ENCODE data around the gene GALNT1.

Gene GALNT1

DNA sequence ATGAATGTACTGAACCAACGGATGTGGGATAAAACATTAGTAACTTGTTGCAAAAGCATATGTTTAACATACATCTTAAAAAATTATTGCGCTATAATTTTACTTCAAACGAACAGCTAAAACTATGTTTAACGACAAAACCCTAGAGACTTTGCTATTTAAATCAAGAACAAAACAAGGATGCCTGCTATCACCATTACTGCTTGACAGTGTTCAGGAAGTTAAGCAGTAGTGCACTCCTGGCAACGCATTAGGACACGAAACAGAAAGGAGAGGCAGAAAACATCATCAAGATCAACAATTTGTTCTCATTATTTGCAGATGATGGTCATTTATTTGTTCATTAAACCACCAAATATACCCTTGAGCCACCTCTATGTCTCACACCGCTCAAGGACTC is 151.9 kb downstream of the GALNT1 start:
- H3K27ac ChIP-seq (ENCODE audit: low read depth, low read length) = no peak overlapping the region
- no peaks in the 10 kb centered on the region for H3F3A ChIP-seq (ENCODE audit: insufficient read depth)
- H2AFZ ChIP-seq (ENCODE audit: low read depth, low read length, severe bottlenecking) = no peak overlapping the region
- TF ChIP-seq EZH2phosphoT487 (conservative IDR thresholded peaks at IDR 0.05; ENCODE audit: low read length) (no peak), CTCF (IDR thresholded peaks at IDR 0.05; ENCODE audit: insufficient read depth, low read length, poor library complexity, severe bottlenecking) (no peak)
- no peaks in the 10 kb centered on the region for H4K20me1 ChIP-seq (ENCODE audit: low read depth, low read length)
- no peaks in the 10 kb centered on the region for H3K36me3 ChIP-seq (ENCODE audit: low read length)
- no peaks in the 10 kb centered on the region for H3K9me3 ChIP-seq (ENCODE audit: insufficient read depth, low read length)
- no peak overlapping the region for H3K4me2 ChIP-seq (ENCODE audit: low read depth, low read length, poor library complexity, severe bottlenecking)
- no peaks in the 10 kb centered on the region for H3K27me3 ChIP-seq (ENCODE audit: low read length)
- H3K79me2 ChIP-seq (ENCODE audit: insufficient read depth, low read length) = no peaks in the 10 kb centered on the region
- H3K4me3 ChIP-seq (ENCODE audit: insufficient read depth, low read length, poor library complexity, severe bottlenecking) = no peak overlapping the region
- no peaks in the 10 kb centered on the region for H3K9me2 ChIP-seq (replicated peaks; ENCODE audit: insufficient read depth, low read length)
- no peak overlapping the region for H3K9ac ChIP-seq (ENCODE audit: low read length)

- no peaks in the 10 kb centered on the region for H3K9me3 ChIP-seq (ENCODE audit: insufficient read depth, low read length)
- H3K9ac ChIP-seq (ENCODE audit: low read length) = no peak overlapping the region
- H3K4me3 ChIP-seq (ENCODE audit: insufficient read depth, low read length, poor library complexity, severe bottlenecking) = no peak overlapping the region
- H3F3A ChIP-seq (ENCODE audit: insufficient read depth) = no peaks in the 10 kb centered on the region
- H4K20me1 ChIP-seq (ENCODE audit: low read depth, low read length) = no peaks in the 10 kb centered on the region
- TF ChIP-seq CTCF (IDR thresholded peaks at IDR 0.05; ENCODE audit: insufficient read depth, low read length, poor library complexity, severe bottlenecking) = no peak
- TF ChIP-seq EZH2phosphoT487 (conservative IDR thresholded peaks at IDR 0.05; ENCODE audit: low read length) = no peak
- no peaks in the 10 kb centered on the region for H3K36me3 ChIP-seq (ENCODE audit: low read length)
- H2AFZ ChIP-seq (ENCODE audit: low read depth, low read length, severe bottlenecking) = no peak overlapping the region
- no peaks in the 10 kb centered on the region for H3K79me2 ChIP-seq (ENCODE audit: insufficient read depth, low read length)
- no peaks in the 10 kb centered on the region for H3K27me3 ChIP-seq (ENCODE audit: low read length)
- H3K4me2 ChIP-seq (ENCODE audit: low read depth, low read length, poor library complexity, severe bottlenecking) = no peak overlapping the region
- no peaks in the 10 kb centered on the region for H3K9me2 ChIP-seq (replicated peaks; ENCODE audit: insufficient read depth, low read length)
- H3K27ac ChIP-seq (ENCODE audit: low read depth, low read length) = no peak overlapping the region
These were observed 155.2 kb downstream of the GALNT1 start for GRCh38 chr18:35736696-35737095.

DNA sequence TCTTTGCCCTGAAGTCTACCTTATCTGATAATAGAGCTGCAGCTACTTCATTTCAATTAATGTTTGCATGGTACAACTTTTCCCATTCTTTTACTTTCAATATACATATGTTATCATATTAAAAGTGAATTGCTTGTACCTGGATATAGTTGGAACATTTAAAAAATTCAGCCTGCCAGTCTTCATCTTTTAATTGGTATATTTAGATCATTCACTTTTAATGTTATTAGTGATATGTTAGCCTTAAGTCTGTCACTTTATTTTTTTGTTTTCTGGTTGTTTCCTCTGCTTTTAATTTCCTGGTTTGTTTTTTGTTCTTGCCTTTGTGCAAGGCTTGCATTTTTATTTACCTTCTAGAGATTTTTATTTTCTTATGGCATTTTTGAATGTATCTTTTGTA is 158.2 kb downstream of the GALNT1 start:
- Histone ChIP-seq H3K9me2 (replicated peaks; ENCODE audit: insufficient read depth, low read length) (no peaks in the 10 kb centered on the region), H3K27ac (ENCODE audit: low read depth, low read length) (no peak overlapping the region), H3F3A (ENCODE audit: insufficient read depth) (no peaks in the 10 kb centered on the region), H4K20me1 (ENCODE audit: low read depth, low read length) (no peaks in the 10 kb centered on the region), H3K79me2 (ENCODE audit: insufficient read depth, low read length) (no peaks in the 10 kb centered on the region), H3K4me2 (ENCODE audit: low read depth, low read length, poor library complexity, severe bottlenecking) (no peak overlapping the region), H3K4me3 (ENCODE audit: insufficient read depth, low read length, poor library complexity, severe bottlenecking) (no peak overlapping the region), H3K27me3 (ENCODE audit: low read length) (no peaks in the 10 kb centered on the region), H2AFZ (ENCODE audit: low read depth, low read length, severe bottlenecking) (no peak overlapping the region), H3K9ac (ENCODE audit: low read length) (no peak overlapping the region), H3K36me3 (ENCODE audit: low read length) (no peaks in the 10 kb centered on the region), H3K9me3 (ENCODE audit: insufficient read depth, low read length) (no peaks in the 10 kb centered on the region)
- no peak for TF ChIP-seq EZH2phosphoT487 (conservative IDR thresholded peaks at IDR 0.05; ENCODE audit: low read length)
- no peak for TF ChIP-seq CTCF (IDR thresholded peaks at IDR 0.05; ENCODE audit: insufficient read depth, low read length, poor library complexity, severe bottlenecking)

GRCh38 chr18:35740656-35741055 is 159.1 kb downstream of the GALNT1 start:
- Histone ChIP-seq H3K4me3 (ENCODE audit: insufficient read depth, low read length, poor library complexity, severe bottlenecking) (no peak overlapping the region), H3K9me2 (replicated peaks; ENCODE audit: insufficient read depth, low read length) (no peaks in the 10 kb centered on the region), H2AFZ (ENCODE audit: low read depth, low read length, severe bottlenecking) (no peak overlapping the region), H3F3A (ENCODE audit: insufficient read depth) (no peaks in the 10 kb centered on the region), H3K4me2 (ENCODE audit: low read depth, low read length, poor library complexity, severe bottlenecking) (no peak overlapping the region), H3K27ac (ENCODE audit: low read depth, low read length) (no peak overlapping the region), H3K9ac (ENCODE audit: low read length) (no peak overlapping the region), H3K27me3 (ENCODE audit: low read length) (no peaks in the 10 kb centered on the region), H4K20me1 (ENCODE audit: low read depth, low read length) (no peaks in the 10 kb centered on the region), H3K36me3 (ENCODE audit: low read length) (no peaks in the 10 kb centered on the region), H3K9me3 (ENCODE audit: insufficient read depth, low read length) (no peaks in the 10 kb centered on the region), H3K79me2 (ENCODE audit: insufficient read depth, low read length) (no peaks in the 10 kb centered on the region)
- TF ChIP-seq CTCF (IDR thresholded peaks at IDR 0.05; ENCODE audit: insufficient read depth, low read length, poor library complexity, severe bottlenecking) (no peak), EZH2phosphoT487 (conservative IDR thresholded peaks at IDR 0.05; ENCODE audit: low read length) (no peak)

Measured in SU-DHL-6 (cell line).